ENCODE data around the gene DPYSL3. TPM values are rescaled to one million over a fixed set of nuclear protein-coding genes. Genes with fewer than 3 reads are reported as not detected.
A peak's percentile ranks its signal among the peaks of the same experiment; 100 is the strongest.

DPYSL3 gene
- total RNA-seq, 2 donors from 2014 or later: 161 to 255 TPM

DNA sequence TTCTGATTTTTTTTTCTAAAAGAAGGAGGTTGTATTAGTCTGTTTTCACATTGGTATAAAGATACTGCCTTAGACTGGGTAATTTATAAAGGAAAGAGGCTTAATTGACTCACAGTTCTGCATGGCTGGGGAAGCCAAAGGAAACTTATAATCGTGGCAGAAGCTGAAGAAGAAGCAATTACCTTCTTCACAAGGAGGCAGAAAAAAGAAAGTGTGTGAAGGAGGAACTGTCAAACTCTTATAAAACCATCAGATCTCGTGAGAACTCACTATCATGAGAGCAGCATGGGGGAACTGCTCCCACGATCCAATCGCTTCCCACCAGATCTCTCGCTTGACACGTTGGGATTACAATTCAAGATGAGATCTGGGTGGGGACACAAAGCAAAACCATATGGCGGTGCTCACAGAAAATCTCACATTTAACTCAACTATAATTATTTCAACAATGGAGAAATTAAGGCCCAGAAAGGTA is 27.1 kb downstream of the DPYSL3 start:
- Histone ChIP-seq H3K4me1 (ENCODE audit: control insufficient read depth in 1 of 2, low read depth in 2 of 2) (peaks cover 60 to 67% of the 10 kb centered on the region in 2 donors), H3K9me3 (no peaks in the 10 kb centered on the region), H3K36me3 (no peaks in the 10 kb centered on the region), H3K27me3 (replicated peaks; ENCODE audit: insufficient read depth) (no peaks in the 10 kb centered on the region), H3K4me3 (peak overlapping the region; percentile 34), H3K27ac (peak overlapping the region; percentile 62 to 92)
- ATAC-seq (ENCODE audit: insufficient number of reproducible peaks, low FRiP score, low read depth): no peak
- TF ChIP-seq CTCF (IDR thresholded peaks at IDR 0.05): no peak
- no peak for DNase-seq (ENCODE audit: low spot score)

GRCh38 chr5:147481874-147482705 is 27.8 kb downstream of the DPYSL3 start:
- Histone ChIP-seq H3K27me3 (replicated peaks; ENCODE audit: insufficient read depth) (no peaks in the 10 kb centered on the region), H3K36me3 (no peaks in the 10 kb centered on the region), H3K4me1 (ENCODE audit: control insufficient read depth in 1 of 2, low read depth in 2 of 2) (peaks cover 60 to 68% of the 10 kb centered on the region in 2 donors), H3K4me3 (peak overlapping the region; percentile 34), H3K27ac (peak overlapping the region; percentile 62 to 92), H3K9me3 (no peaks in the 10 kb centered on the region)
- no peak for TF ChIP-seq CTCF (IDR thresholded peaks at IDR 0.05)
- DNase-seq (ENCODE audit: low spot score) (no peak), ATAC-seq (ENCODE audit: insufficient number of reproducible peaks, low FRiP score, low read depth) (no peak)

DNA sequence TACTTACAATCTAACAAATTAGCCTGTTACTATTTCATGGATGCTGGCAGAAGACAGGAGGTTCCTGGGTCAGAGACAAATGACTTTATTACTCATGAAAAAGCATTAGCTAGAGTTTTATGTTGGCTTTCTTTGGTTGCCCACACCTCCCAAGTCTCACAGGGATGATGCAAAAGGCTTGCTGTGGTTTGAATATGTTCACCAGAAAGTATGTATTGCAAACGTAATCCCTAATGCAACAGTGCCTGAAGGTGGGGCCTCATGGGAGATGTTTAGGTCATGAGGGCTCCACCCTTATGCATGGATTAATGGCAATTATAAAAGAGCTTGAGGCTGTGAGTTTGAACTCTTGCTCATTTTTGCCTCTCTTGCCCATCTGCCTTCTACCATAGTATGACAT is 28.5 kb downstream of the DPYSL3 start:
- DNase-seq (ENCODE audit: low spot score): no peak
- Histone ChIP-seq H3K36me3 (no peaks in the 10 kb centered on the region), H3K4me1 (ENCODE audit: control insufficient read depth in 1 of 2, low read depth in 2 of 2) (peaks cover 60 to 68% of the 10 kb centered on the region in 2 donors), H3K27ac (peak overlapping the region; percentile 62 to 92), H3K4me3 (no peak overlapping the region), H3K9me3 (no peaks in the 10 kb centered on the region), H3K27me3 (replicated peaks; ENCODE audit: insufficient read depth) (no peaks in the 10 kb centered on the region)
- TF ChIP-seq CTCF (IDR thresholded peaks at IDR 0.05): no peak
- no peak for ATAC-seq (ENCODE audit: insufficient number of reproducible peaks, low FRiP score, low read depth)

GRCh38 chr5:147479949-147480348 is 29.9 kb downstream of the DPYSL3 start:
- ATAC-seq (ENCODE audit: insufficient number of reproducible peaks, low FRiP score, low read depth) (no peak), DNase-seq (ENCODE audit: low spot score) (no peak)
- peak overlapping the region; percentile 18 to 77 for H3K27ac ChIP-seq
- no peaks in the 10 kb centered on the region for H3K27me3 ChIP-seq (replicated peaks; ENCODE audit: insufficient read depth)
- no peaks in the 10 kb centered on the region for H3K36me3 ChIP-seq
- H3K4me1 ChIP-seq (ENCODE audit: control insufficient read depth in 1 of 2, low read depth in 2 of 2): peaks cover 54 to 63% of the 10 kb centered on the region in 2 donors
- no peak for TF ChIP-seq CTCF (IDR thresholded peaks at IDR 0.05)
- no peaks in the 10 kb centered on the region for H3K9me3 ChIP-seq
- no peak overlapping the region for H3K4me3 ChIP-seq

- Histone ChIP-seq H3K27ac (peak overlapping the region; percentile 18 to 77), H3K9me3 (no peaks in the 10 kb centered on the region), H3K36me3 (no peaks in the 10 kb centered on the region), H3K4me1 (ENCODE audit: control insufficient read depth in 1 of 2, low read depth in 2 of 2) (peaks cover 50 to 58% of the 10 kb centered on the region in 2 donors), H3K4me3 (no peak overlapping the region), H3K27me3 (replicated peaks; ENCODE audit: insufficient read depth) (no peaks in the 10 kb centered on the region)
- TF ChIP-seq CTCF (IDR thresholded peaks at IDR 0.05): no peak
- no peak for ATAC-seq (ENCODE audit: insufficient number of reproducible peaks, low FRiP score, low read depth)
- DNase-seq (ENCODE audit: low spot score): no peak
Measured at GRCh38 chr5:147479444-147479843, 30.4 kb downstream of the DPYSL3 start.
